MM.1S (cell line): ENCODE measurements around the gene TMEM17.
"Not testable (repeated sequence)": the region's sequence is repeated elsewhere in the genome, so short reads cannot be mapped to it uniquely, and the experiment has no call there.

Experiments used
- DNase-seq: peaks from one replicate; pipeline ENCODE4 v3.0.0-alpha.2; 2015
- H2AFZ ChIP-seq: fragments of 300-600 bp; sonication (generic); 2 replicates; pipeline ENCODE4 v1.6.0; 2016; ENCODE audit warnings: antibody characterized with exemption, low read length
- H3F3A ChIP-seq: fragments of 300-600 bp; sonication (generic); 2 replicates; pipeline ENCODE4 v1.6.1; 2016; ENCODE audit warnings: mild to moderate bottlenecking, antibody characterized with exemption, low read length, moderate library complexity, mixed read lengths; ENCODE audit not compliant: insufficient read depth
- H3K27ac ChIP-seq: fragments of 300-600 bp; sonication (generic); 2 replicates; pipeline ENCODE4 v1.5.1; 2016; ENCODE audit warnings: mild to moderate bottlenecking, low read length
- H3K27me3 ChIP-seq: fragments of 300-600 bp; sonication (generic); replicated peaks from 2 replicates; pipeline ENCODE4 v1.6.0; 2016; ENCODE audit warnings: low read length; ENCODE audit not compliant: insufficient read depth
- H3K36me3 ChIP-seq: fragments of 300-600 bp; sonication (generic); replicated peaks from 2 replicates; pipeline ENCODE4 v1.6.1; 2016; ENCODE audit warnings: mild to moderate bottlenecking, low read length, mixed read lengths; ENCODE audit not compliant: insufficient read depth
- H3K4me1 ChIP-seq: fragments of 300-600 bp; sonication (generic); 2 replicates; pipeline ENCODE4 v1.6.1; 2016; ENCODE audit warnings: low read length, mixed read lengths
- H3K4me2 ChIP-seq: fragments of 300-600 bp; sonication (generic); 2 replicates; pipeline ENCODE4 v1.6.0; 2016; ENCODE audit warnings: low read depth, low read length
- H3K4me3 ChIP-seq: fragments of 300-600 bp; sonication (generic); 2 replicates; pipeline ENCODE4 v1.5.1; 2016; ENCODE audit warnings: low read length, mixed read lengths
- H3K79me2 ChIP-seq: fragments of 300-600 bp; sonication (generic); 2 replicates; pipeline ENCODE4 v1.6.1; 2016; ENCODE audit warnings: mixed run types, low read length, mixed read lengths
- H3K9ac ChIP-seq: fragments of 300-600 bp; sonication (generic); 2 replicates; pipeline ENCODE4 v1.6.1; 2016; ENCODE audit warnings: low read length, mixed read lengths
- H3K9me2 ChIP-seq: fragments of 300-600 bp; sonication (generic); replicated peaks from 2 replicates; pipeline ENCODE4 v1.6.1; 2016; ENCODE audit warnings: mild to moderate bottlenecking, low read length, mixed read lengths; ENCODE audit not compliant: insufficient read depth
- H3K9me3 ChIP-seq: fragments of 300-600 bp; sonication (generic); replicated peaks from 2 replicates; pipeline ENCODE4 v1.6.1; 2016; ENCODE audit warnings: mild to moderate bottlenecking, low read length, mixed read lengths; ENCODE audit not compliant: insufficient read depth
- H4K20me1 ChIP-seq: fragments of 300-600 bp; sonication (generic); 2 replicates; pipeline ENCODE4 v1.6.1; 2016; ENCODE audit warnings: mild to moderate bottlenecking, low read length, moderate library complexity, mixed read lengths; ENCODE audit not compliant: insufficient read depth
- CTCF ChIP-seq: fragments of 300-600 bp; sonication (generic); IDR thresholded peaks from 2 replicates; pipeline ENCODE4 v1.5.1; 2016; ENCODE audit warnings: antibody characterized with exemption, low read length, mixed read lengths
- EZH2 ChIP-seq: fragments of 300-600 bp; sonication (generic); optimal IDR thresholded peaks from 2 replicates; pipeline ENCODE3; 2017; ENCODE audit warnings: low read depth, mild to moderate bottlenecking, antibody characterized with exemption, low read length, mixed read lengths
- EZH2phosphoT487 ChIP-seq: fragments of 300-600 bp; sonication (generic); IDR thresholded peaks from 2 replicates; pipeline ENCODE4 v1.6.1; 2018; ENCODE audit warnings: antibody characterized with exemption, low read length

The TMEM17 gene

DNA sequence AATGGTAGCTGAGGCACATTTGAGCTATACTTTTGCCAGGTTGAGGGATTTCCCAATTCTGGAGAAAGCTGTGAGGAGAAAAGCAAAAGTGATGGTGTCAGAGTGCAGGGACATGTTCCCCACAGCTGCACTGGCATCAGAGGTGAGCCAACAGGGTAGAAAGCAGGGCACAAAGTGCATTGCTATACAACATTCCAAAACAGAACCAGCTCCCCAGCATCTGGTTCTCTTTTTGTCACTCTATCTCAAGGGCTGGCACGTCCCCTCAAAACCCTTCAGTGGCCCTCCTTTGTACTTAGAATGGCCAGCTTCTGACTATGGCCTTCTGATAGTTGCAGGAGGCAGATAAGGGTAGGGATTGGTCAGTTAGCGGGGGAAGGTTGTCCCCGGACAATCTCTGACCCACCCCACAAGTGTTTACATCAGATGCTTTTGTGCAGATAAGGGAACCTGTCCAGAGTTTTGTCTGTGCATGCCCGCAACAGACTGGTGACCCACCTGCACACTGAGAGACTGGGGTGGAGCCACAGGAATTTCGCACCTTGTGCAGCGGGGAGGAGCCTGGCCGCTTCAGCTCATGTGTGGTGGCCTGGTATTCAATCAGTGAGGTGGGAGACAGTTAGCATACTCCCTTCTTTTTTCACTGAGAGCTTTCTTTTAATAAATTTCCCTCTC is 31.0 kb upstream of the TMEM17 start:
- Histone ChIP-seq H3K4me1 (no peaks in the 10 kb centered on the region), H4K20me1 (no peaks in the 10 kb centered on the region), H3K79me2 (no peaks in the 10 kb centered on the region), H3K9ac (no peak overlapping the region), H3F3A (no peaks in the 10 kb centered on the region), H2AFZ (no peak overlapping the region), H3K4me3 (no peak overlapping the region), H3K9me2 (no peaks in the 10 kb centered on the region), H3K27me3 (no peaks in the 10 kb centered on the region), H3K9me3 (no peaks in the 10 kb centered on the region), H3K27ac (no peak overlapping the region), H3K4me2 (no peak overlapping the region), H3K36me3 (no peaks in the 10 kb centered on the region)
- TF ChIP-seq EZH2, result no peak
- no peak for TF ChIP-seq CTCF
- TF ChIP-seq EZH2phosphoT487, result no peak
- DNase-seq, result no peak

DNA sequence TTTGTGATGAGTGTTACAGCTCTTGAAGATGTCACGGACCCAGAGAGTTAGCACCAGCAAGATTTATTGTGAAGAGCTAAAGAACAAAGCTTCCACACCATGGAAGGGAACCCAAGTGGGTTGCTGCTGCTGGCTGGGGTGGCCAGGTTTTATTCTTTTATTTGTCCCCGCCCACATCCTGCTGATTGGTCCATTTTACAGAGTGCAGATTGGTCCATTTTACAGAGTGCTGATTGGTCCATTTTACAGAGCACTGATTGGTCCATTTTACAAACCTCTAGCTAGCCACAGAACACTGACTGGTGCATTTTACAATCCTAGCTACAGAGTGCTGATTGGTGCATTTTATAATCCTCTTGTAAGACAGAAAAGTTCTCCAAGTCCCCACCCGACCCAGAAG is 29.5 kb upstream of the TMEM17 start:
- not testable (repeated sequence) for H2AFZ ChIP-seq, H3K36me3 ChIP-seq, H3K9me2 ChIP-seq, H3K4me3 ChIP-seq, H3K9me3 ChIP-seq, H3K9ac ChIP-seq, H3K79me2 ChIP-seq, H3F3A ChIP-seq, H3K27ac ChIP-seq, H3K4me1 ChIP-seq, H4K20me1 ChIP-seq, H3K4me2 ChIP-seq, DNase-seq, H3K27me3 ChIP-seq

- Histone ChIP-seq H3K79me2 (no peaks in the 10 kb centered on the region), H3K4me2 (no peak overlapping the region), H3K9me3 (no peaks in the 10 kb centered on the region), H3K4me1 (no peaks in the 10 kb centered on the region), H4K20me1 (no peaks in the 10 kb centered on the region), H3K27ac (no peak overlapping the region), H3K36me3 (no peaks in the 10 kb centered on the region), H3K9me2 (no peaks in the 10 kb centered on the region), H3K4me3 (no peak overlapping the region), H3K9ac (no peak overlapping the region), H2AFZ (no peak overlapping the region), H3K27me3 (no peaks in the 10 kb centered on the region), H3F3A (no peaks in the 10 kb centered on the region)
- DNase-seq, result no peak
- TF ChIP-seq EZH2 (no peak), EZH2phosphoT487 (no peak), CTCF (no peak)
Measured at GRCh38 chr2:62531594-62531993, 25.6 kb upstream of the TMEM17 start.

- H3F3A ChIP-seq, result no peaks in the 10 kb centered on the region
Measured at GRCh38 chr2:62529758-62530157, 23.8 kb upstream of the TMEM17 start.

More at GRCh38 chr2:62529758-62530157, 23.8 kb upstream of the TMEM17 start:
- H3K9me2 ChIP-seq, result no peaks in the 10 kb centered on the region
- no peak overlapping the region for H2AFZ ChIP-seq
- H3K4me1 ChIP-seq, result no peaks in the 10 kb centered on the region
- H3K27me3 ChIP-seq, result no peaks in the 10 kb centered on the region
- no peaks in the 10 kb centered on the region for H3K79me2 ChIP-seq
- no peak overlapping the region for H3K4me3 ChIP-seq
- TF ChIP-seq CTCF (no peak), EZH2 (no peak), EZH2phosphoT487 (no peak)
- H3K27ac ChIP-seq, result no peak overlapping the region
- no peaks in the 10 kb centered on the region for H3K36me3 ChIP-seq
- H4K20me1 ChIP-seq, result no peaks in the 10 kb centered on the region
- H3K9me3 ChIP-seq, result no peaks in the 10 kb centered on the region
- H3K9ac ChIP-seq, result no peak overlapping the region
- no peak for DNase-seq
- no peak overlapping the region for H3K4me2 ChIP-seq
